HL-60 (cell line): Measurements from ENCODE around the gene ABCA4.

Experiments used
- POLR2AphosphoS5 ChIP-seq: IDR thresholded peaks from 2 replicates; pipeline ENCODE4 v1.6.1; 2012; ENCODE audit warnings: low read depth
- TF ChIP-seq, protein P1 (sequence below): IDR thresholded peaks from one replicate; pipeline ENCODE4 v1.5.1; 2011; ENCODE audit warnings: low read length, control low read depth, inconsistent platforms; ENCODE audit not compliant: insufficient read depth

DNA sequence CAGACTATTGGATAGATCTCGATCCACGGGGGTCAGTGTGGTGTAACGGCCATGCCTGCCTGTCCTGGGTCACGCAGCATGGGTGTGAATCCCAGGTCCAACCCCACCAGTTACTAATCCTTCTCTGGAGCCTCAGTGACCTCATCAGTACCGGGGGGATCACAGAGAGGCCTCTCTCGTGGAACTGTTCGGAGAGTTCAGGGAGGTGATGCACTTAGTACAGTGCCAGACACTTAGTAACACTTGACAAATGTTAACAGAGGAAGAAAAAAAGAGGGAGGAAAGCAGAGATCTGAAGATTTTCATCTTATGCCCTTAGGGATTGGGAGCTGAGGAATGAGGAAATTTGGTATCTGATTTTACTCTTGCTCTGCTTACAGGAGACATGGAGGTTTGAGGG lies 2.9 kb downstream of the ABCA4 start:
- TF ChIP-seq, protein P1, sequence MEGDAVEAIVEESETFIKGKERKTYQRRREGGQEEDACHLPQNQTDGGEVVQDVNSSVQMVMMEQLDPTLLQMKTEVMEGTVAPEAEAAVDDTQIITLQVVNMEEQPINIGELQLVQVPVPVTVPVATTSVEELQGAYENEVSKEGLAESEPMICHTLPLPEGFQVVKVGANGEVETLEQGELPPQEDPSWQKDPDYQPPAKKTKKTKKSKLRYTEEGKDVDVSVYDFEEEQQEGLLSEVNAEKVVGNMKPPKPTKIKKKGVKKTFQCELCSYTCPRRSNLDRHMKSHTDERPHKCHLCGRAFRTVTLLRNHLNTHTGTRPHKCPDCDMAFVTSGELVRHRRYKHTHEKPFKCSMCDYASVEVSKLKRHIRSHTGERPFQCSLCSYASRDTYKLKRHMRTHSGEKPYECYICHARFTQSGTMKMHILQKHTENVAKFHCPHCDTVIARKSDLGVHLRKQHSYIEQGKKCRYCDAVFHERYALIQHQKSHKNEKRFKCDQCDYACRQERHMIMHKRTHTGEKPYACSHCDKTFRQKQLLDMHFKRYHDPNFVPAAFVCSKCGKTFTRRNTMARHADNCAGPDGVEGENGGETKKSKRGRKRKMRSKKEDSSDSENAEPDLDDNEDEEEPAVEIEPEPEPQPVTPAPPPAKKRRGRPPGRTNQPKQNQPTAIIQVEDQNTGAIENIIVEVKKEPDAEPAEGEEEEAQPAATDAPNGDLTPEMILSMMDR, result no peak
- TF ChIP-seq POLR2AphosphoS5, result no peak
